ENCODE measurements around the gene CACNA1A.

Gene CACNA1A

GRCh38 chr19:13466697-13467096 lies 39.6 kb downstream of the CACNA1A start:
- TF ChIP-seq ZFX (IDR thresholded peaks at IDR 0.05), result no peak
- TF ChIP-seq CTCF (conservative IDR thresholded peaks at IDR 0.05), result no peak

GRCh38 chr19:13463296-13463695 lies 43.0 kb downstream of the CACNA1A start:
- TF ChIP-seq CTCF (conservative IDR thresholded peaks at IDR 0.05) (no peak), ZFX (IDR thresholded peaks at IDR 0.05) (no peak)
- no peak overlapping the region for H3K27ac ChIP-seq

More at GRCh38 chr19:13466697-13467096, 39.6 kb downstream of the CACNA1A start:
- H3K27ac ChIP-seq, result no peak overlapping the region

GRCh38 chr19:13461536-13461935 lies 44.7 kb downstream of the CACNA1A start:
- TF ChIP-seq CTCF (conservative IDR thresholded peaks at IDR 0.05), result no peak
- no peak for TF ChIP-seq ZFX (IDR thresholded peaks at IDR 0.05)
- H3K27ac ChIP-seq, result no peak overlapping the region

GRCh38 chr19:13460045-13460444 lies 46.2 kb downstream of the CACNA1A start:
- TF ChIP-seq CTCF (conservative IDR thresholded peaks at IDR 0.05) (no peak), ZFX (IDR thresholded peaks at IDR 0.05) (no peak)
- H3K27ac ChIP-seq, result no peak overlapping the region

GRCh38 chr19:13459351-13459750 lies 46.9 kb downstream of the CACNA1A start:
- TF ChIP-seq ZFX (IDR thresholded peaks at IDR 0.05) (no peak), CTCF (conservative IDR thresholded peaks at IDR 0.05) (no peak)
- H3K27ac ChIP-seq, result no peak overlapping the region

GRCh38 chr19:13451434-13451995 lies 54.8 kb downstream of the CACNA1A start:
- no peak overlapping the region for H3K27ac ChIP-seq
- no peak for TF ChIP-seq ZFX (IDR thresholded peaks at IDR 0.05)

- TF ChIP-seq ZFX (IDR thresholded peaks at IDR 0.05), result no peak
- no peak for TF ChIP-seq CTCF (conservative IDR thresholded peaks at IDR 0.05)
- H3K27ac ChIP-seq, result no peak overlapping the region
Measured at GRCh38 chr19:13447978-13448377, 58.3 kb downstream of the CACNA1A start.

GRCh38 chr19:13441810-13442512 lies 64.3 kb downstream of the CACNA1A start:
- TF ChIP-seq ZFX (IDR thresholded peaks at IDR 0.05), result no peak
- TF ChIP-seq CTCF (conservative IDR thresholded peaks at IDR 0.05), result no peak
- H3K27ac ChIP-seq, result no peak overlapping the region

All from C4-2B (cell line).